GM21717 (cell line): ENCODE measurements around the gene FHL2.

Source experiments
- ATAC-seq: cut with Tn5 transposase; IDR thresholded peaks from one replicate; pipeline ENCODE4 v1.9.1; 2021; ENCODE audit warnings: mild to moderate bottlenecking, moderate library complexity; ENCODE audit not compliant: unreplicated experiment

Gene FHL2

DNA sequence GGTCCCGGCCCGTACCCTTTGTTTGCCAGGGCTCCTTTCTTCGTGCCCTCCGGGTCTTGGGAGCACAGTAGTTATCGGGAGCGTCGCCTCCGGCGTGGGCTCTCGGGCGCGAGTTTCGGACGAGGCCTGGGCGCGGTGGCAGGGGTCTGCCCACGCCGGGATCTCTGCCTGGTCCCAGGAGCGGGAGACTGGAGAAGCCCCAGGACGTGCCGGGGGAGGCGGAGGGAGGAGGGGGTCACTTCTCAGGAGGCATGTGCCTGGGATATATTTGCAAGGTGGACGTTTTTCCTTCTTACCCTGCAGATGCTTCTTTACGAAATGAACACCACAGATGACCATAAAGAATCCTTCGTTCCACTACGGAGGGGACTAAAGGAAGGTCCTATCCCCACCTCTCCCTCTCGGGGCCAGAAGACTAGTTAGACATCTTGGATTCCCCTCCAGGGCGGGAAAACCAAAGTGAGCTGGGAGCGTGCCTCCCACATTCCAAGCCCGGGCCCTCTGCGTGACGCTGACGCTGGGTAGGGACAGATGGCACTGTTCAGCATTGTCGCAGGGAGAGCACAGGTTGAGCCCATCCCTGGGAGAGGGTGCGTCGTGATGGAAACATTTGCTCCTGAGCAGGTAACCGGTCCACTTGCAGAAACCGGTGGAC lies 483 bp upstream of the FHL2 start:
- no peak for ATAC-seq

GRCh38 chr2:105397953-105398335 lies 907 bp downstream of the FHL2 start:
- no peak for ATAC-seq

GRCh38 chr2:105397025-105397722 lies 1.7 kb downstream of the FHL2 start:
- no peak for ATAC-seq

GRCh38 chr2:105396254-105397024 lies 2.4 kb downstream of the FHL2 start:
- no peak for ATAC-seq

DNA sequence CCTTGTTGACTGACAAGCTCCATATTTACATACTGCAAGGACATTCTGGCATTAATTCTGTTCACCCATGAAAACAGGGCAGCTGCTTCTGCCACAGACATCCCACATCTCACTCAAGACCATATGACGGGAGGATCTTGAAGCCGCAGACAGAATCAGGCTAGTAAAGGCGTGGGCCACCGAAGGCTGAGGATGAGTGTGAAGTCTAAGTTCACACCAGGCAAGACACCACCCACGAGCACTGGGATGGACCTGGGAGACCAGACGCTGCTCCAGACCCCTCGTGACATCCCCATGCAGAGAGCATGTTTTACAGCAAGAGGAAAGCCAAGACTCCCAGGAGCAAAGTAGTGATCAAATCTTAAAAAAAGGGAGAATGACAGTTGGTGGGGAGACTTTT lies 3.2 kb downstream of the FHL2 start:
- ATAC-seq: no peak

GRCh38 chr2:105394951-105395611 lies 3.8 kb downstream of the FHL2 start:
- ATAC-seq: no peak

- no peak for ATAC-seq
Observed at GRCh38 chr2:105393373-105394055, 5.3 kb downstream of the FHL2 start.

DNA sequence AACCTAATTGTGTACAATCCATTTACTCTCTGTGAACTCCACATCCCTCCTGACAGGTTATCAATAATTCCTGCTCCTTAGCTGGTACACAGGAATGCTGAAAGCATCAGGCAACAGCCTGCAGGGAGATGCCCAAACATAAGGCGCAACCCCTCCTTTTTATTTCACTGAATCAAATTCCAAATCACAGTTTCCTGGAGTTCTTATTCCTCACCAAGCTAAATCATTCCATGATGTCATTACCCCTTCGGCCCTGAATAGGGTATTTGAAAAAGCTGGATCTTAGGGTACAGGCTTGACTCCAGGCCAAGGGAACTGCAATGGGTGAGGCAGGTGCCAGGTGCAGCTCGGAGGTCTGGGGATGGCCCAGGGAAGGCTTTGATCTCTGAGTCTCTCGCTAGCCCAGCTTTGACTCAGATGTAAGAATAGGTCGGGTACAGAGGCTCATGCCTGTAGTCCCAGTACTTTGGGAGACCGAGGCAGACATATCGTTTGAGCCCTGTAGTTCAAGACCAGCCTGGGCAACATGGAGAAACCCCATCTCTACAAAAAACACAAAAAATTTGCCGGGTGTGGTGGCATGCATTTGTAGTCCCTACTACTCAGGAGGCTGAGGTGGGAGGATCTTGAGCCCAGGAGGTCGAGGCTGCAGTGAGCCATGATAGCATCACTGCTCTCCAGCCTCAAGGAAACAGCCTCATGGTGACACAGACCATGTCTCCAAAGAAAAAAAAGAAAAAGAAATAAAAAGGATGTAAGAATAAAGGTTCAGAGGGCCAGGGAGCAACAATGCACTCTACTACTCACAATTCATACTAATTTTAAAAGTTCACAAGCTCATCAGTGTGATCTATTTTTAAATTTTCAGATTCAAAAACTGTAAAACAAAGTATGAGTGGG lies 6.8 kb downstream of the FHL2 start:
- no peak for ATAC-seq

DNA sequence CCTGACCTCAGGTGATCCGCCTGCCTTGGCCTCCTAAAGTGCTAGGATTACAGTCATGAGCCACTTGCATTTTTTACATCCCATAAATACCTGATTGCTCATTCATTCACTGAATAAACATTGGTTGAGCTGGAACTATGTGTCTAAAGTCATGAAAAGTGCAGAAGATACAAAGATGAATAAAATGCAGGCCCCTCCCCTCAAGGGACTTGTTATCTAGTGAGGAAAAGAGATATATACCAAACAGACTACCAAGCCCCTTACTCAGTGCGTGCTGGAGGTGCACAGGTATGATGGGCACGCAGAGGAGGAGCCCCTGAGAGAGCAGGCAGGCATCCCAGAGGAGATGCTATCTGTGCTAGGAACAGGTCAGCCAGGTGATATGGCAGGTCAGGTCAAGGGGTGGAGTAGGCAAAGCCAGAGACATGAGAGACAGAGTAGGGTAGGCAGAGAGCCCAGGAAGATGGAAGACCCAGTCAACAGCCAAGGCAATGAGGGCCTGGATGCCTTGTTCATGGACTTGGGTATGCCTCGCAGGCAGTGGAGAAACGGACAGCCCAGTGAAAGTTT lies 7.7 kb downstream of the FHL2 start:
- no peak for ATAC-seq

- no peak for ATAC-seq
Observed at GRCh38 chr2:105390454-105390853, 8.4 kb downstream of the FHL2 start.

DNA sequence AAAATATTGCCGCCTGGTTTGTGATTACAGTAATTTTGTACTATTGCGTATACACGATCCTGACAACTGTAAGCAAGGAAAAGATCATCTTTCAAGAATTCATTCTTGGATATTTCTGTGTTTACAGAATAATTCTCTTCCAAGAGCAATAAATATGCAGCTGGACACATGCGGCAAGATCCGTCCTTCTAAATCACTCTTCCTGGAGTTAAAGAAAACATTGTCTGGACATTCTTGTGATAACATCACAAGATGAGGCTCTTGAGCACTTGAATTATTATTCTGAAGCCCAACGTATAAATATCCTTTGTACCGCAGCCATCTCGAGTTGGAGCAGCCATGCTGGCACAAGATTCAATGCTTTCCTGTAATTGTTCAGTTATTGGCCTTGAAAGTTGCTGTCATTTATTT lies 9.9 kb downstream of the FHL2 start:
- no peak for ATAC-seq

- ATAC-seq: no peak
Observed at GRCh38 chr2:105387225-105387624, 11.6 kb downstream of the FHL2 start.

GRCh38 chr2:105385731-105386540 lies 12.9 kb downstream of the FHL2 start:
- no peak for ATAC-seq

- ATAC-seq: no peak
Observed at GRCh38 chr2:105384861-105385260, 14.0 kb downstream of the FHL2 start.

DNA sequence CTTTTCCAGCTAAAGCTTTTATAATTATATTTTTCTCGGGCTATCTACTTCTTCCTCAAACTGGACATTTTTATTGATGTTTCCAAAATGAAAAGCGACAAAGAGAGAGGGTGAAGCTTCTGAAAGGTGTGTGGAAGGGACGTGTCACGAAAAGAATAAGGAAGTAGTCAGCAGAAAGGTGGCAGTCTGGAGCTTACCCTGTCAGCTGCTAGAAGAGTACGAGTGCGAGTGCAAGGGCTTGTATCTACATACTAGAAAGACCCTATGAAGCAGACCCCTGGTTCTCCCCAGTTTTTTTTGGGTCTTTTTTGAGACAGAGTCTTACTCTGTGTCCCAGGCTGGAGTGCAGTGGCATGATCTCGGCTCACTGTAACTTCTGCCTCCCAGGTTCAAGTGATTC lies 14.6 kb downstream of the FHL2 start:
- ATAC-seq: no peak

- no peak for ATAC-seq
Observed at GRCh38 chr2:105383432-105384166, 15.3 kb downstream of the FHL2 start.

DNA sequence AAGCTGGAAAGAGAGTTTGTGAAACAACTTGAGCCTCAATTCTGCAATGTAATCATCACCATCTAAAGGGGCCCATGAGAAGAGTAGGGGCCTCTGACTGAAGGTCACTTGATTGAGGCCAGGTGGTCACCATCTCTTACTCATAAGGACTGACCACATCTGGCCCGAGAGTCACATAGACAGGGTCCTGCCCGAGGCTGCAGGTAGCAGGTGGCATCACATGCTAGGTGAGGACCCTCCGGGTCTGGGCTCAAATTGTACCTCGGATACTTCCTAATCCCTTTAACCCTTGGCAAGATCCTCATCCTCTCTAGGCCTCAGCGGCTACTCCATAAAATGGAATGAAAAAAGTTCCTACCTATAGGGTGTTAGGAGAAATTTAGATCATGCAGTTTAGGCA lies 16.7 kb downstream of the FHL2 start:
- ATAC-seq: no peak

- ATAC-seq: no peak
Observed at GRCh38 chr2:105381101-105381668, 17.7 kb downstream of the FHL2 start.
